HG03103 (cell line): ENCODE data around the gene ATP8B4.

ENCODE experiments used
- ATAC-seq: cut with Tn5 transposase; IDR thresholded peaks from one replicate; pipeline ENCODE4 v1.9.1; 2021; ENCODE audit warnings: low read depth; ENCODE audit not compliant: unreplicated experiment

Gene ATP8B4

GRCh38 chr15:49900903-49901235 is 218.2 kb downstream of the ATP8B4 start:
- no peak for ATAC-seq

GRCh38 chr15:49900006-49900902 is 218.8 kb downstream of the ATP8B4 start:
- ATAC-seq = no peak

GRCh38 chr15:49898575-49899283 is 220.3 kb downstream of the ATP8B4 start:
- ATAC-seq = no peak

GRCh38 chr15:49898097-49898496 is 220.9 kb downstream of the ATP8B4 start:
- ATAC-seq = no peak

GRCh38 chr15:49895347-49896223 is 223.4 kb downstream of the ATP8B4 start:
- ATAC-seq = no peak

GRCh38 chr15:49890689-49891088 is 228.3 kb downstream of the ATP8B4 start:
- ATAC-seq = no peak

- no peak for ATAC-seq
Observed at GRCh38 chr15:49889536-49889935, 229.5 kb downstream of the ATP8B4 start.

GRCh38 chr15:49888734-49889133 is 230.3 kb downstream of the ATP8B4 start:
- no peak for ATAC-seq

- no peak for ATAC-seq
Observed at GRCh38 chr15:49888323-49888693, 230.7 kb downstream of the ATP8B4 start.

GRCh38 chr15:49887659-49888322 is 231.2 kb downstream of the ATP8B4 start:
- no peak for ATAC-seq

- no peak for ATAC-seq
Observed at GRCh38 chr15:49883121-49883520, 235.9 kb downstream of the ATP8B4 start.

GRCh38 chr15:49881866-49882265 is 237.2 kb downstream of the ATP8B4 start:
- ATAC-seq = no peak

GRCh38 chr15:49881433-49881832 is 237.6 kb downstream of the ATP8B4 start:
- ATAC-seq = no peak

GRCh38 chr15:49877873-49878521 is 241.0 kb downstream of the ATP8B4 start:
- no peak for ATAC-seq

- ATAC-seq = no peak
Observed at GRCh38 chr15:49877117-49877872, 241.7 kb downstream of the ATP8B4 start.

GRCh38 chr15:49876401-49877038 is 242.5 kb downstream of the ATP8B4 start:
- no peak for ATAC-seq

- no peak for ATAC-seq
Observed at GRCh38 chr15:49875392-49875791, 243.6 kb downstream of the ATP8B4 start.

- ATAC-seq = no peak
Observed at GRCh38 chr15:49870472-49870871, 248.6 kb downstream of the ATP8B4 start.

- ATAC-seq = no peak
Observed at GRCh38 chr15:49868348-49868747, 250.7 kb downstream of the ATP8B4 start.
